DMS53 treated with DMSO at 0.1 percent for 48 hours (cell line): ENCODE data around the gene MYL11.

Experiments
- DNase-seq: peaks from one replicate; lab custom pipeline; 2025; ENCODE audit not compliant: unreplicated experiment; lab: John Stamatoyannopoulos, UW

The MYL11 gene

GRCh38 chr16:30416624-30417528 is 42.3 kb downstream of the MYL11 start:
- peak; percentile 16 for DNase-seq

GRCh38 chr16:30417529-30418349 is 43.1 kb downstream of the MYL11 start:
- peak; percentile 95 for DNase-seq

- no peak for DNase-seq
These were observed 44.0 kb downstream of the MYL11 start for GRCh38 chr16:30418350-30419181.

- DNase-seq: no peak
These were observed 46.4 kb downstream of the MYL11 start for GRCh38 chr16:30421010-30421409.
